ENCODE data around the gene FAM89A.

GRCh38 chr1:231064418-231064817 lies 24.4 kb upstream of the FAM89A start:
- no peak for TF ChIP-seq CTCF (IDR thresholded peaks at IDR 0.05)
- no peak for TF ChIP-seq POLR2A (IDR thresholded peaks at IDR 0.05)
